T-helper 22 cell (primary cell): ENCODE data around the gene SPTBN2.

ENCODE experiments used
- DNase-seq: peaks from one replicate; pipeline ENCODE4 v3.0.0-alpha.2; 2020; ENCODE audit warnings: low read depth

SPTBN2 gene

DNA sequence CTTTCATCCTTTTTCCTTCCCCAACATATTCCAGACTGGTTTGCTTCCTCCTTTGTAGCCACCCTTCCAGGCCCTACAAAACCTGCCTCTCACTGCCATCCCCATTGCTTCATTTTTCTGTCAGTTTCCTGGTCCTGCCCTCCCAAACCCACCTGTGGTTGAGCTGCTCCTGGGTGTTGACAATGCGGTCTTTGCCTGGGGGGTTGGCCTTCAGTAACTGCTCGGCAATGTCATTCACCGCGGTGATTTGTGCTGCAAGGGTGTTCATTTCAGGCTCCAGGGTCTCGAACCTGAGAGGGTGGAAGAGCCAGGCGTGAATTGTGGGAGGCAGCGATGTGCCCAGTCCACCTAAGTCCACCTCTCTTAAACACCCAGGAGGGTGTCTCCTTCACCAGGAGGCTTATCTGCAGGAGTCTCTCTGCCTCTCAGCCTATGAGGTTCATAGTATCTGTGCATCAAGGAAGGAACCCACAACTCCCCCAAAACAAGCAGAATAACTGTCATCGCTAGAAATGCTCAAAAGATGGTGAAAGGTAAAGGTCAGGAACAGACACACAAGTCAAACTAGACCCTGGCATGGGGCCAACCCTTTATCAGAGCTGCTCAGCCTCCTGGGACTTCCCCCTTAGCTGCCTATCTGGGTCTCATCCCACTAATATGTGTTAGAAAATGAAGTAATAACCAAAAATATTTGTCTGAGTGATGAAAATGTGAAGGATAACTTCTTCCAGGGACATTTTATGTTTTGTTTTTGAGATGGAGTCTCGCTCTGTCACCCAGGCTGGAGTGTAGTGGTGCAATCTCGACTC, 27.4 kb downstream of the SPTBN2 start:
- no peak for DNase-seq

DNA sequence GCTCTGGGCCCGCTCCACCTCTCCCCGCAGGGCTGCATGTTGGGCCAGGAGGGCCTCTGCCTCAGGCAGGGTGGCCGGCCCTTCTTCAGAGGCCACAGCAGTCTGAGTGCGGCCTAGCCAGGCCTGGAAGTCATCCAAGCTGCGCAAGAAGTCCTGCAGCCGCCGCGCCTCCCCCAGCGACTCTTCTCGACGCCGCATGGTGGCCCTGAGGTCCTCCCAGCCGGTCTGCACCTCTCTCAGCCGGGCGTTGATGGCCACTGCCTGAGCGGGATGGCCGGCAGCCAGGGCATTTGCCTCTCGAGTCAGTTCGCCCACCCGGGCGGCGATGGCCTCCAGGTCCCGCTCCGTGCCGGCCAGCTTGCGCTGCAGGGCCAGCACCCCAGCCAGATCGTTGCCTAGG, 28.3 kb downstream of the SPTBN2 start:
- DNase-seq: no peak

DNA sequence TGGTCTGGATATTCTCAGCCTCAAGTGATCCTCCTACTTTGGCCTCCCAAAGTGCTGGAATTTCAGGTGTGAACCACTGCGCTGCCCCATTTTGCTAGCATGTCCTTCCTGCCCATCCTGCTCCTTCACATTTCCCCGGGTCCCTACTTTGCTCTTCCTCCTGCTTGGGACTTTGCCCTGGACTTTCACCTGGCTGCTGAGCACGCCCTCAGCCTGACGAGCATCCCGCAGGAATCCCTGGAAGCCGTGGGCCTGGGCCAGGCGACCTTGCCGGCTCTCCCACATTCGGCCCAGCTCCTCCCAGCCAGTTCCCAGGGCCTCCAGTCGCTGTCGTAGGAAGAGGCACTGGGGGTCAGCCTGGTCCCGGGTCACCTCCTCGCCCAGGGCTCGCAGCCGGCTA, 28.7 kb downstream of the SPTBN2 start:
- DNase-seq: no peak

DNA sequence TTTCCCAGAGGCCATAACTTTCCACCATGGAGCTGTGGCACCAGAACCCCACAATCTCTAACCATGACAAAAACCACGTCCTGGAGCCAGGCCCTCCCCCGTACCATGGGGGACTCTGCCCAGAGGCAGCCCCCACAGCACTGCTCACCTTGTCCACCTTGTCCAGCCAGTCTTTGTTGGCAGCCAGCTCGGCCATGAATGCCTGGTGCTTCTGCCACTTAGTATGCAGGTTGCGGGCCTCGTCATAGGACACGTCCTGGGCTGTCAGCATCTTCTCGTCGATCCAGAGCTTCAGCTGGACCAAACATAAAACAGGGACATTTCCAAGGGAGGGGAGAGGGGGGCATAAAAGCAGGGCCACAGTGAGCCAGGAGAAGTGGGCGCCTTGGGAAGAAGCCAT, 30.5 kb downstream of the SPTBN2 start:
- no peak for DNase-seq

DNA sequence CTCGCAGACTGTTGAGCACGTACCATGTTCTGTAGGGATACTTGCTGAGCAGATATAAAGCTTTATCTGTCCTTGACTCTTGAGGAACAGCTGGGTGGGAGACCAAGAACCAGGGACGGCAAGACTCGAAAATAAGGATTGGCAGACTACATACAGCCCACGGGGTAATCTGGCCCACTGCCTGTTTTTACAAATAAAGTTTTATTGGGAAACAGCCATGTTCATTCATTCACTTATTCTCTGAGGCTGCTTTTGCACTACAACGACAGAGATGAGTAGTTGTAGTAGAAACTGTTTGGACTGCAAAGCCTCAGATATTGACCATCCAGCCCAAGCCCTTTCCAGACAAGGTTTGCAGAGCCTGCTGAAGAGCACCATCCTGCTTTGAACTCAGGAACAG, 31.0 kb downstream of the SPTBN2 start:
- no peak for DNase-seq

DNA sequence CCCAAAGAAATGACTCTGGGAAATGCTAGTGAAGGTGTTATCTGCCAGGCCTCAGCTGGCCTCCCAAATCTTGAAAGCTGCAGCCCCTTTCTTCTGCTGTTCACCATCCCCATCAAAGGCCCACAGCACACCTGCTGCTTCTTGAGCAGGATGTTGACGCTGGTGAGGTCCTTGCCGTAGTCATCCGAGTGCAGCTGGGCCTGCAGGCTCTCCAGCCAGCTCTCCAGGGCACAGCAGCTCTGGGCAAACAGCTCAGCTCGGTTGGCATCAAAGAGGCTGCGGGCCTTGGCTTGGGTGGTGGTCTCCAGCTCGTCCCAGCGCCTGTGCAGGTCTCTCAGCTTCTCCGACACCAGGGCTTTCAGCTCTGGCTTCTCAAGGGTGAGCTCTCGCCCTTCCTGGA, 32.9 kb downstream of the SPTBN2 start:
- no peak for DNase-seq

DNA sequence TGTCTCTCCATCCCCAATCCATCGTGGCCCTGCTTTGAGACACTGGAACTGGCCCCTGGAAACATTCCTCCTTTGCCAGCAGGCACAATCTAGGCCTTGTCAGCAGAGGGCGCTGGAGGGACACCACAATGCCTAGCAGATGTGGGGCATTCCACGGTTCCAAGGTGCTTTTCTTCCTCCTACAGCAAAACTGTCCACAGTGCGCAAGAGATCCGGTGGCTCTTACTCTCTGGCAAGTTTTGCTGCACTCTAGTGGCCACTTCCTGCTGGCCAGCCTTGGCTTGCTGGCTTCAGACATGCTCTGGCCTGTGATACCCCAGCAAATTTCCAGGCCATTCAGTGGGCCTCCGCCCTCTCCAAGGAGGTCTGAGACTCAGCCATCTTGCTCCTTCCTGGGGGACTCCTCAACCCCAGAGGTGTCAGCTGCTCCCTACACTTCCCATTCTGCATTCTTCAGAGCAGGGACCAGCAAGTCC, 34.2 kb downstream of the SPTBN2 start:
- peak; percentile 57 for DNase-seq

DNA sequence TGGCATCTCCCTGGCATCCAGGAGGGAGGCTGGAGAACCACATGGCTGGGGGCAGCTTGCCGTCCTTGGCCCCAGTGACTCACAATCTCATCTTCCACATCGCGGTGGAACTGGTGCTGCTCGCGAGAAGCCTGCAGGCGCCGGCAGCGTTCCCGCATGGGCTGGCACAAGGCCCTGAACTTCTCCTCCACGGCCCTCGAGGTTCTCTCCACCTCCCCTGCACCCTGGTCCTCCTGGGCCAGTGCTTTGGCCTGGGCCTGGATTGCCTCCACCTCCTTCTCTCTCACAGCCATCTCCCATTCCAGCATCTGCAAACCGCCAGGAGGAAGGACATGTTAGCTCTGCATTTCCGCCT, 35.0 kb downstream of the SPTBN2 start:
- DNase-seq: no peak

DNA sequence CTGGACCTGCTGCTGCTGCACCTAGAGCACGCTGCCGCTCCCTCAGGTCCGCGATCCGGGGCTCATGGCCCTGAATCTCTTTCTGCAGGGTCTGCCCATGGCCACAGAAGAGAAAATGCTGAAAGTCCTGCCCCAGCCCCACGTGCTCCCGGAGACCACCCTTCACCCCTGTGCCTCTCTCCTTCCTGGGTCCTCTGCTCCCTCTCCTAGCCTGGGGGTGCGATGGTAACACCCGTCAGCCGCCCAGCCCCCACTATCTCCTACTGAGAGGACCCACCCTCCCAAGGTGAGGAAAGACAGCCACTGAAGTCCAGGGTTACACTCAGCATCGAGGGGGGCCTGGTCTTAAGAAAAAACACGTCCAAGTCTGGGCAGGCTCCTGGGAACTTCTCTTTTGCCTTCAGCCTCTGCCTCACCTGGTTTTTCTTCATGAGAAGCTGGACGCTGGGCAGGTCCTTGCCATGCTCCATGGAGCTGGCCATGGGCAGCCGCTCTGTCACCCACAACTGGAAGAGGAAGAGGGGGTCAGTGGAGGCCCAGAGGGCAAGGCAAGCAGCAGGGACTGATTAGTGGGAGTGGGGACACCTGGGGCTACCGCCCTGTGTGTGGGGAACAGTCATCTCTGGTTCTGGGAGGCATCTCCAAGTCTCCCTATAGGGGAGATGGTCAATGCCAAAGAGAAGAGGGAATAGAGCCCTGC, 35.5 kb downstream of the SPTBN2 start:
- no peak for DNase-seq

DNA sequence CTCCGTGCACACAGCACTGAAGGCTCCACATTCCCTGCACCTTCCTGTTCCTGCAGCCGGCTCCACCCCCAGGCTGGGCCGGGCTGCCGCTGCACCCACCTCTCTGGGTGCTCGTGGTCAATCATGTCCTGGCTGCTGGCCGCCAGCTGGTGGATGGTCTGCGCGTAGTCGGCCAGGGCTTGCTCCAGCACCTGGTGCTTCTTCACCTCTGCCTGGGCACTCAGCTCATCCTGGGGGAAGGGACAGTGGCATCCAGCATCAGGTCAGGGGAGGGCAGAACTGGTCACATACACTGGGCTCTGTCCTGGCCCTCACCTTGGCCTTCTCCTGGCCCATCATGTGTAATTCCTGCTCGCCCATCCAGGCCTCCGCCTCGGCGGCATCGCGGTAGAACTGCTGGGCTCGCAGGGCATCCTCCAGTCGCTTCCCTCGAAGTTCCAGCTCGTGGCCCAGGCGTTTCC, 36.1 kb downstream of the SPTBN2 start:
- DNase-seq: no peak

DNA sequence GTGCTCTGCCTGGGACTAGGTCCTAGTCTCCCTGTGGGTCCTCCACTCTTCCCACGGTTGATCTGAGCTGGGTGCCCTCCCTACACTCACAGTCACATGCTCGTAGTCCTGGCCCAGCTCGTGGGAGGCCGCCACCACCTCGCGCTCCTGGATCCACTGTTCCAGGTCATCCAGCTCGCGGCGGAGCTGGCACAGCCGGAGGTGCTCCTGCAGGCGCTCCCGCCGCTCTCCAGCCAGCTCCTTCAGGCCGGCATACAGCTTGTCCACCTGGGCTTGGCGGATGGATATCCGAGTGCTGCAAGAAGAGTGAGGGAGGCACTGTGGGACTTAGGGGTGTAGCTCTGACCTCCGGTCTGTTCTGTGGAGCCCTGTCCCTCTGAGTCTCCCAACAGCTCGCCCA, 36.6 kb downstream of the SPTBN2 start:
- no peak for DNase-seq

DNA sequence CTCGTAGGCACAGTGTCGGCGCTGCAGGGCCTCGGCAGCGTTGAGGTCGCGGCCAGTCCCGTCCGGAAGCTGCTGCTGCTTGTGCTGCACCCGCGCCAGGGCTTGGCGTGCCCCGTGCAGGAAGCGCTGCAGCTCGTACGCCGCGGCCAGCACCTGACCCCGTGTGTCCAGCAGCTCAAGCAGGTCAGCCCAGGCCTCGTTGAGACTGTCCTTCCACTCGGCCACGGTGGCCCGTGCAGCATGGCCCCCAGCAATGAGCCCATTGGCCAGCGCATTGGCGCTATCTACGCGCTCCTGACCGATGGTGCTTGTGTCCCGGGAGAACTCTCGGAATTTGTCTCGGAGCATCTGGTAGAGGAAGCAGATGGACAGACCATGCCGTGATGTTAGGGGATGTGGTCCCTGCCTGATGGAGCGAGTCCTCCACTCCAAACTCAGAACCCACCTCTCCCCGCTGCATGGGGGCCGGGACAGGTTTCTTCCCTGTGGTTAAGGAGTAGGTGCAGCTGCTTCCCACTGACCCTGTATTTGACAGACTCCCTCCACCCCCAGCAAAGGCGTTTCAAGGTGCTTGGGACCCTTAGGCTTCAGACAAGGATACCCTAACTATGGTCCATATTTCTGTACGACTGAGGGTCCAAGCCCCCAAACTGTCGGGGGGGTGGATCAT, 37.6 kb downstream of the SPTBN2 start:
- DNase-seq: no peak

DNA sequence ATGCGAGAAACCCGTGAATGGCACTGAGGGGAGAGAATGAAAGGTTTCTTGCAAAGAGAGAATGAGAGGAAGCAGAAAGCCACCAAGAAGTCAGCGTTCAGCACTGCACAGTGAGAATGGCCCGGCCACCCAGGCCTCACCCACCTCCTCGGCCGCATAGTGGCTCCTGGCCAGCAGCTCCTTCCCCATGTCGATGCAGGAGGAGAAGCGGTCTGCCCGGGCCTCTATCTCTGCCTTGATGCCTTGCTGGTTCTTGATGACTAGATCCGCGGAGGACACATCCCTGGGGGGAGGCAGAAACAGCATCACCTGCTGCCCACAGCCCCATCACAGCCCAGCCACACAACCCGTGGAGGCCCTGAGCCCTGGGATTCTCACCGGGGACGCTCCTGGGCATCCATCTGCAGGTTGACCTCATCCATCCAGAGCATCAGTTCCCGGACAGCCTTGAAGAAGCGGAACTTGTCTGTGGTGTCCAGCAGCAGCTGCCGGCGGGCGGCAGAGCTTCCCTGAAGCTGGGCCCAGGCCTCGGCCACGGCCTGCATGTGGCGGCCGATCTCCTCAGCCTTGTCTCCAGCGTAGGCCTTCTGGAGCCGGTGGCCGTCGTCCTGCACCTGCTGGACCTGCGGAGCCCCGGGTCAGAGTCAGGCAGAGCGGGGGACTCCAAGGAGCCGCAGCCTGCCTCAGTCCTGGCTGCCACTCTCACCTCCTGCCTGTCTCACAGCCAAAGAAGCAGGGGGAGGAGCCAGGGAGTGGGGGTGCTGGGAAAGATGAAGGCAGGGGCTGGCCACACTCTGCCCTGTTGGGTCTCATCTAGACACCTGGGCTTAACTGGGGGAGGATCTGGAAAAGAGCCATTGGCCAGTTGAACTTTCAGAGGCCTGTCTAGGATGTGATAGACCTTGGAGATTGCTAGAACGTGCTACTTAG, 39.1 kb downstream of the SPTBN2 start:
- no peak for DNase-seq

DNA sequence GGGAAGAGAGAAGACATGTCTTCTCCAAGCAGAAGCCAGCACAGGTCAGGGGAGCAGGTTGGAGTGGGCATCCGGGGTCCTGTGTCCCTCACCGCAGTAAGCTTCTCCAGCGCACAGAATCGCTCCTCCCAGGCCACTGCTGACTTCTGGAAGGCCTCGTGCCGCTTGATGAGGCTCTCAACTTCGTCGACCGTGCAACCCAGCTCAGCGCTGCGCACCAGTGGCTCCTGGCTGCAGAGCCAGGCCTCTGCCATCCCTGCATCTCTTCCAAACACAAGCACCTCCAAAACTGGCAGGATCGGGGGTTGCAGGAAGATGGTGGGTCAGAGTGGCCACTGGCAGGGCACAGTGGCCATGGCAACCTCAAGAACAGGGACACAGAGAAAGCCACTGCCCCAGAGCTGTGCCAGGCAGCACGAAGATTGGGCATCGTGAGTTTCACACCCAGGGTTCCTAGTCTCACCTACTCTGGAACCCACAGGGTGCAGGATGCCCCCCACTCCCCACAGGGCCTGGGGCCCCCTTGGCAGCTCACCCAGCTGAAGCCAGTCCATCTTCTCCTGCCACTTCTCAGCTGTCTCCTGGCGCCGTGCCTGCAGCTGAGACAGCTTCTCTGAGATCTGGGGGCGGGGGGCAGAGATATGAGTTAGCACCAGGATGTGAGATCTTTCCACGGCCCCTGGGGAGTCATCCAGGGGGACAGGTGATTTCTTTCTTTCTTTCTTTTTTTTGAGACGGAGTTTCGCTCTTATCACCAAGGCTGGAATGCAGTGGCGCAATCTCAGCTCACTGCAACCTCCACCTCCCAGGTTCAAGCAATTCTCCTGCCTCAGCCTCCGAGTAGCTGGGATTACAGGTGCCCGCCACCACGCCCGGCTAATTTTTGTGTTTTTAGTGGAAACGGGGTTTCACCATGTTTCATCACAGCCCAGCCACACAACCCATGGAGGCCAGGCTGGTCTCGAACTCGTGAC, 40.2 kb downstream of the SPTBN2 start:
- DNase-seq: no peak

DNA sequence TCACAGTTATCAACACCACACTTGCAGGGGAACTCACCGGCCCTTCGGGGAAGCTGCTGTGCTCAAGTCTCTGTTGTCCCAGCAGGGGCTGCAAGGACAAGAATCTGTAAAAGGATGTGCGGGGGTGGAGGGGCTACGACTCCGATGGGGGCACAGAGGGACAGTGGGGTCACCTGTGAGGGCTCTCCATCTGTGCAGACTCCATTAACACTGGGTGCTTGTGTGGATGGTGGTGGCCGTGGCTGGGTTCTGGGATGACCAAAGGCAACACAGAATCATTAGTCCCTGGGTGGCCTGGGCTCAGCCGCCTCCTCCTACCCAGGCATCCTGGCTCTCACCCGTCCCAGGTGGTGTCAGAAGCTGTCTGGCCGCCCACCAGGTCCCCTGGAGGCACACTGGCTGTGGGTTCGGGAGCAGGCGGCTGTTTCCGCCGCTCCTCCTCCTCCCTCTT, 41.2 kb downstream of the SPTBN2 start:
- DNase-seq: no peak

DNA sequence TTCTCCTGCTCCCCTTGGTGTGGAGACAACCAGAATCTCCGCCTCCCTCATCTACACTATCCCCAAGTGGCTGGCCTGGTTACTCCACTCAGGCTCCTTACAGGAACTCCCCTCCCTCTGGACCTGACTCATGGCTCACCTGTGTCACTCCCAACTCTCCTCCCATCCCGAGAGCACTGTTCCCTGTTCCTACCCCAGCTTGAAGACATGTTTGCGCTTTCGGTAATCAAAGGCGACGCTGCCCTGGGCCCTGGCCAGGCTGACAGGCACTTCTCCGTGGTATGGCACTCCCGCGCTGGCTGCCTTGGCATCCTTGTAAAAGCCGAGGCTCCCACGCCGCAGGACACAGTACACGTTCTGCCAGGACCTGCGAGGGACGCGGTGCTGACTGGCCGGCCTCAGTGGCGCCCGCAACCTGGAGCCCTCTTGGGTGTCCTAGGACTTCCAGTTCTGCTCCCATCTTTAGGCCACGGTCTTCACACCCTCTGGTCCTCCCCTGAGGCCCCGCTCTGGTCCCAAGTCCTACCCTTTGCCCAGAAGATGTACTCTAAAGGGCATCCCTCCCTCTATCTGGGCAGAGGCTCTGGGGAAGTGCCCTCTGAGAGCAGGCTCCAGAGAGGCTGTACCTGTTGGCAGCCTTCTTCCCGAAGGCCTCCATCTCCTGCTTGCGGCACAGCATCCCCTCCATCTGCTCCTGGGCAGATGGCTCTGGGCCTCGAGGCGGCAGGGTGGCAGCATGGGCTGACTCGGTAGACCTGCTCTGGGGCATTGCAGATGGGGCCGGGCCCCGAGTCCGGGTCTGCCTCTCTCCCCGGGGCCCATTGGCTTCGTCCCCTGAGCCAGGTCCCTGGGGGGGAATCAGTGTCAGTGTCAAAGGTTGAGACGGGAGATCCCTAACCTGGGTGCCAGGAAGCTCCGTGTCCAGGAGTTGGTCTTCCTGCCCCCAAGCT, 41.9 kb downstream of the SPTBN2 start:
- DNase-seq: no peak

DNA sequence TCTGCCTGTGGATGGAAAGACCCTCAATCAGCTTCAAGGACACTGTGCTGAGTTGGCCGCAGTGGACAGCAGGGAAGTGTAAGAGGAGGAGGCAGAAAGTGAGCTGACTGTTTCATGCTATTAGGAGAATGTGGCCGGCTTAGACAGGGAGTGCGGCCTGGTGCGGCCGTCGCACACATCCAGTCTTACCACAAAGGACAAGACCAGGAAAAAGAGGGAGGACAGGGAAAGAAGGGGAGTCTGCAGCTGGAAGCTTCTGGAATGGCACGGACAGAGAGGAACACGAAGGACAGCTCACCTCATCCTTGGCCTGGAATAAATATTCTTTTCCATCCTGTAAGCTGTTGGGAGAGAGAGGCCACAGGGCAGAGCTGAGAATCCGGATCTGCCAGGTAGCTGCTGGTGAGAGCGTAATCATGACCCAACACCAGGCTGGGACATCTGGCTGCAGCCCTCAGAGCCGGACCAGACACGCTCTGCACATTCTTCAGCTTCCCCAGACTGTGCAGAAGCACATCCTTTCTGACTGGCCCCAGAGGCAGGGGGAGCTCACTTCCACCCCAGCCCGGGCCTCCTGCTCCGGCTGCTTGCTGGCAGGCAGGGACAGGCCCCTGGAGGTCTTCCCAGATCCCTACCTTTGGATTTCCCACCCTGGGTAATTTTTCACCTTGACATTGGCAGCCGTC, 42.8 kb downstream of the SPTBN2 start:
- no peak for DNase-seq

DNA sequence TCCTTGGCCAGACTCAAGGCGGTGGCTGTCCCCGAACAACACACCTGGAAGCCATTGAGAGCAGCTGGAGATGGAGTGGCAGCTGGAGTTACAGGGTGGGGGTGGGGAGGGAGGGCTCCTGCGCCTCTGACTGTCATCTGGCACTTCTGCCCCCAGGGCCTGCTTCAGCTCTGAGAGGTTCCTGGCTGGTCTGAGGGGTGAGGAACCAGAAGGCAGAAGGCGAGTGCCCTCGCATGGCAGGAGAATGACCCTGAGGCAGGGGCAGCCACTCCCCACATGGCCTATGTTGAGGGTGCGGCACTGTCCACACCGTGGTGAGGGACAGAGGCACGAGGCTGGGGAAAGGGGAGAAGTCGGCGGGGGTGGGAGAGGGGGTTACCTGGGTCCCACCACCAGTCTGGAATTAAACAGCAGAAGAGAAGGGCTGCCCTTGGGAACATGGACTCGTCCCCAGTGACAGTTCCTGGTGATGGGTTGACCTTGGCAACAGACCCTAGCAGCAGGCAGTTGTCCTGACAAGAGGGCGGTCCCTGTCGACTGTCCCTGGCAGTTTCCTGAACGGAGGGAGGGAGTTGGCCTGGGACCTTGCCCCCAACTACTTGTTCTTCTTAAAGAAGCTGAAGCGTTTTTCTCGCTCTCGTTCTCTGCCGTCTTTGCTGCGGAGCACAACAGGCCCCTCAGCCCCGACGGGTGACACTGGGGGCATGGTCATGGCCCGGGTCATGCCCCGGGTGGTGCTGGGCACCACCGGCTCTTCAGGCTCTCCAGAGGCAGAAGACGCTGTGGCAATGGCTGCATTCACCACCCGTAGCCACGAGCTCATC, 43.5 kb downstream of the SPTBN2 start:
- no peak for DNase-seq
